NCI-H2196 (cell line): ENCODE data around the gene WDR27.
"Not testable (repeated sequence)": the region's sequence is repeated elsewhere in the genome, so short reads cannot be mapped to it uniquely, and the experiment has no call there.

Experiments
- DNase-seq: peaks from one replicate; lab custom pipeline; 2025; ENCODE audit not compliant: unreplicated experiment; lab: John Stamatoyannopoulos, UW

Gene WDR27

GRCh38 chr6:169618526-169619490 lies 83.0 kb downstream of the WDR27 start:
- no peak for DNase-seq

- DNase-seq = no peak
Observed at GRCh38 chr6:169617562-169617961, 84.3 kb downstream of the WDR27 start.

- not testable (repeated sequence) for DNase-seq
Observed at GRCh38 chr6:169608609-169609008, 93.2 kb downstream of the WDR27 start.

- DNase-seq = no peak
Observed at GRCh38 chr6:169604076-169604475, 97.8 kb downstream of the WDR27 start.

GRCh38 chr6:169601129-169601528 lies 100.7 kb downstream of the WDR27 start:
- not testable (repeated sequence) for DNase-seq

- DNase-seq = no peak
Observed at GRCh38 chr6:169592558-169592957, 109.3 kb downstream of the WDR27 start.

- no peak for DNase-seq
Observed at GRCh38 chr6:169591616-169592015, 110.2 kb downstream of the WDR27 start.

- no peak for DNase-seq
Observed at GRCh38 chr6:169590376-169590939, 111.4 kb downstream of the WDR27 start.

GRCh38 chr6:169589699-169590257 lies 112.1 kb downstream of the WDR27 start:
- DNase-seq = no peak

GRCh38 chr6:169589293-169589692 lies 112.5 kb downstream of the WDR27 start:
- DNase-seq = peak; percentile 39

GRCh38 chr6:169587975-169588374 lies 113.9 kb downstream of the WDR27 start:
- no peak for DNase-seq

GRCh38 chr6:169583886-169584541 lies 117.8 kb downstream of the WDR27 start:
- DNase-seq = no peak

- DNase-seq = no peak
Observed at GRCh38 chr6:169579407-169580111, 122.3 kb downstream of the WDR27 start.

GRCh38 chr6:169577974-169578373 lies 123.9 kb downstream of the WDR27 start:
- DNase-seq = no peak

- no peak for DNase-seq
Observed at GRCh38 chr6:169577236-169577635, 124.6 kb downstream of the WDR27 start.

- DNase-seq = no peak
Observed at GRCh38 chr6:169575821-169576220, 126.0 kb downstream of the WDR27 start.

GRCh38 chr6:169575365-169575764 lies 126.5 kb downstream of the WDR27 start:
- no peak for DNase-seq

GRCh38 chr6:169574420-169574819 lies 127.4 kb downstream of the WDR27 start:
- DNase-seq = no peak

- DNase-seq = no peak
Observed at GRCh38 chr6:169573883-169574282, 127.9 kb downstream of the WDR27 start.

GRCh38 chr6:169571123-169571962 lies 130.5 kb downstream of the WDR27 start:
- DNase-seq = no peak
